Loucy (cell line): ENCODE results near the gene PTPRT.

Experiments used
- H2AFZ ChIP-seq: fragments of 200-600 bp; sonication (generic); 2 replicates; pipeline ENCODE4 v1.6.0; 2016; ENCODE audit warnings: antibody characterized with exemption, mild to moderate bottlenecking, low read length, moderate library complexity
- H3F3A ChIP-seq: fragments of 200-600 bp; 2 replicates; pipeline ENCODE4 v1.6.0; 2016; ENCODE audit warnings: antibody characterized with exemption, low read depth, mild to moderate bottlenecking
- H3K27me3 ChIP-seq: fragments of 200-600 bp; sonication (generic); 2 replicates; pipeline ENCODE4 v1.6.1; 2014; ENCODE audit warnings: low read length, mild to moderate bottlenecking; ENCODE audit not compliant: insufficient read depth, poor library complexity, severe bottlenecking
- H3K36me3 ChIP-seq: fragments of 200-600 bp; sonication (generic); 2 replicates; pipeline ENCODE4 v1.6.1; 2016; ENCODE audit warnings: low read length; ENCODE audit not compliant: insufficient read depth
- H3K4me1 ChIP-seq: fragments of 200-600 bp; sonication (generic); 2 replicates; pipeline ENCODE4 v1.5.1; 2014; ENCODE audit warnings: low read length, mild to moderate bottlenecking; ENCODE audit not compliant: insufficient read depth, poor library complexity, severe bottlenecking
- H3K4me2 ChIP-seq: fragments of 200-600 bp; sonication (generic); 2 replicates; pipeline ENCODE4 v1.6.0; 2014; ENCODE audit warnings: antibody characterized with exemption, low read length, low read depth, mild to moderate bottlenecking; ENCODE audit not compliant: poor library complexity, severe bottlenecking
- H3K4me3 ChIP-seq: fragments of 200-600 bp; sonication (generic); 2 replicates; pipeline ENCODE4 v1.5.1; 2014; ENCODE audit warnings: low read length, mild to moderate bottlenecking, mixed read lengths; ENCODE audit not compliant: poor library complexity, severe bottlenecking
- H3K79me2 ChIP-seq: fragments of 200-600 bp; sonication (generic); 2 replicates; pipeline ENCODE4 v1.6.1; 2014; ENCODE audit warnings: low read length; ENCODE audit not compliant: insufficient read depth
- H3K9ac ChIP-seq: fragments of 200-600 bp; sonication (generic); 2 replicates; pipeline ENCODE4 v1.6.0; 2014; ENCODE audit warnings: mild to moderate bottlenecking, low read depth, low read length, moderate library complexity; ENCODE audit not compliant: poor library complexity, severe bottlenecking
- H3K9me2 ChIP-seq: fragments of 200-600 bp; sonication (generic); replicated peaks from 2 replicates; pipeline ENCODE4 v1.6.1; 2016; ENCODE audit warnings: low read depth, low read length, mixed read lengths
- H3K9me3 ChIP-seq: fragments of 200-600 bp; sonication (generic); 2 replicates; pipeline ENCODE4 v1.6.1; 2014; ENCODE audit warnings: mild to moderate bottlenecking, antibody characterized with exemption, low read length, low read depth; ENCODE audit not compliant: insufficient read depth
- H4K20me1 ChIP-seq: fragments of 200-600 bp; sonication (generic); 2 replicates; pipeline ENCODE4 v1.6.0; 2014; ENCODE audit warnings: antibody characterized with exemption, low read length, mild to moderate bottlenecking; ENCODE audit not compliant: insufficient read depth, poor library complexity, severe bottlenecking
- EZH2phosphoT487 ChIP-seq: fragments of 200-600 bp; IDR thresholded peaks from 2 replicates; pipeline ENCODE4 v1.6.1; 2018; ENCODE audit warnings: antibody characterized with exemption, mild to moderate bottlenecking, moderate library complexity, borderline replicate concordance
- TF ChIP-seq, protein P1 (sequence below): fragments of 200-600 bp; sonication (generic); conservative IDR thresholded peaks from 2 replicates; pipeline ENCODE4 v1.5.1; 2014; ENCODE audit warnings: mild to moderate bottlenecking, antibody characterized with exemption, low read length

The PTPRT gene

DNA sequence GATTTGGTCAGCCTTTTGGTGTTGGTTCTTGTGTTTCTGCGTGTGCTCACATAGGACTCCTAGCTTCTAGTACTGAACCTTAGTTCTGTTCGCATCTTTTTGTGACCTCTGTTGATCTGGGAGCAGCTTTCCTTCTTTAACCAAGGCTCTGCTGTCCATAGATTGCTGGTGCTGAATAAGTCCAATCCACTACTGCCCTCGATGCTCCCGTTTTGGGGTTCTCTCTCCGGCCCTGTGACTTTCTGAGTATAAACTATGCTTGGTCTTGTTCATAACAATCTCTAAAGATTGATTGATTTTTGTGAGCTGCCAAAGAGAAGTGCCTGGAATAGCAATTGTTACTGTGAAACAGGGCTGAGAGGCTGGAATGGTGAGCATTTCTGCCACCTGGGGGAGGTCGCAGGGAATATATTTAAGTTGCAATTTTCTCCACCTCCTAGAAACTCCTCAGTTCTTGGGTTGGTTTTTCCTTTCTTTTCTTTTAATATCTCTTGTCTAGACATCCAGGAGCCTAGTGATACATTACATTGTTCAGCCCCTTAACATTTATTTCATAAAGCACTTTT lies 1148.6 kb downstream of the PTPRT start:
- Histone ChIP-seq H3K4me3 (no peak overlapping the region), H3K36me3 (no peaks in the 10 kb centered on the region), H3K9me2 (no peaks in the 10 kb centered on the region), H3F3A (no peaks in the 10 kb centered on the region), H3K9ac (no peak overlapping the region), H4K20me1 (no peaks in the 10 kb centered on the region), H2AFZ (no peak overlapping the region), H3K27me3 (no peaks in the 10 kb centered on the region), H3K4me1 (no peaks in the 10 kb centered on the region), H3K79me2 (no peaks in the 10 kb centered on the region), H3K4me2 (no peak overlapping the region), H3K9me3 (no peaks in the 10 kb centered on the region)
- no peak for TF ChIP-seq EZH2phosphoT487
- TF ChIP-seq, protein P1, sequence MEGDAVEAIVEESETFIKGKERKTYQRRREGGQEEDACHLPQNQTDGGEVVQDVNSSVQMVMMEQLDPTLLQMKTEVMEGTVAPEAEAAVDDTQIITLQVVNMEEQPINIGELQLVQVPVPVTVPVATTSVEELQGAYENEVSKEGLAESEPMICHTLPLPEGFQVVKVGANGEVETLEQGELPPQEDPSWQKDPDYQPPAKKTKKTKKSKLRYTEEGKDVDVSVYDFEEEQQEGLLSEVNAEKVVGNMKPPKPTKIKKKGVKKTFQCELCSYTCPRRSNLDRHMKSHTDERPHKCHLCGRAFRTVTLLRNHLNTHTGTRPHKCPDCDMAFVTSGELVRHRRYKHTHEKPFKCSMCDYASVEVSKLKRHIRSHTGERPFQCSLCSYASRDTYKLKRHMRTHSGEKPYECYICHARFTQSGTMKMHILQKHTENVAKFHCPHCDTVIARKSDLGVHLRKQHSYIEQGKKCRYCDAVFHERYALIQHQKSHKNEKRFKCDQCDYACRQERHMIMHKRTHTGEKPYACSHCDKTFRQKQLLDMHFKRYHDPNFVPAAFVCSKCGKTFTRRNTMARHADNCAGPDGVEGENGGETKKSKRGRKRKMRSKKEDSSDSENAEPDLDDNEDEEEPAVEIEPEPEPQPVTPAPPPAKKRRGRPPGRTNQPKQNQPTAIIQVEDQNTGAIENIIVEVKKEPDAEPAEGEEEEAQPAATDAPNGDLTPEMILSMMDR = peak; percentile 43

DNA sequence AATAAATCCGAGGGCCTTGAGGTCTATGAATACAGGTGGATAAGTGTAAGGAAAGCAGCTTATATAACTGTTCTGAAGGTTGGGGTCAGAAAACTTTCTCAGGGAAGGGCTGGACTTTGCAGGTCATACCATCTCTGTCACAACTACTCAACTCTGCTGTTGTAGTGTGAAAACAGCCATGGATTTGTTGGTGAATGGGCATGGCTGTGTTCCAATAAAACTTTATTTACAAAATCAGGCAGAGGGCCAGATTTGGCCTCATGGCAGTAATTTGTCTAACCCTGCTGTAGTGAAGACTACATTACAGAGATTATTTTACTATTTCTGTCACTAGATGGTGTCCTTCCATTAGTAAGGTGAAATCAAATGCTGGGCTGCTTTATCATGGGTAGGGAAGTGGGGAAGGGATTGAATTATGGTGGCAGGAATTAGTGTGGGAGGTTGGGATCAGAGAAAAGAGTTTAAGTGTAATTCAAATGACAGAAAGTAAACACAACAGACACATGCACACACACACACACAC lies 1161.9 kb downstream of the PTPRT start:
- Histone ChIP-seq H3K4me3 (no peak overlapping the region), H3K4me2 (no peak overlapping the region), H3K4me1 (no peaks in the 10 kb centered on the region), H3K9me2 (no peaks in the 10 kb centered on the region), H2AFZ (no peak overlapping the region), H3K9ac (no peak overlapping the region), H3K9me3 (no peaks in the 10 kb centered on the region), H3F3A (no peaks in the 10 kb centered on the region), H3K27me3 (no peaks in the 10 kb centered on the region), H3K79me2 (no peaks in the 10 kb centered on the region), H4K20me1 (no peaks in the 10 kb centered on the region), H3K36me3 (no peaks in the 10 kb centered on the region)
- TF ChIP-seq, protein P1 = peak; percentile 27; the same call in 1 of the 2 replicates
- no peak for TF ChIP-seq EZH2phosphoT487

DNA sequence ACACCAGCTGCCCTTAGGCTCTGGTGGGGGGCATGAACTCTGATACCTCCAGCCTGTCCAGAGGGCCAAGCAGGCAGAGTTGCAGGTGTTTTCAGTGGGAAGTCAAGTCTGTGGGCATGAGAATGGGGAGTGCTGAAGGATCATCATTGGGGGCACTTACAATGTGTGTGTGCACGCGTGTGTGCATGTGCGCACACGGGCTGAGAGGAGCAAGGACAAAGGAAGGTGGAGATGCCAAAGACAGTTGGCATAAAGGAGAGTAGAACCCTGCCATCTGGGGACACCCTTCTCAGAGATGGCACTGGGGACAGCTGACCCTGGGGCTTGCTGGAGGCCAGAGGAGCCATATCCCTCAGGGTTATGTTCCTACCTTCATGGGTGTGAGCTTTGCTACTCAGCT lies 1163.1 kb downstream of the PTPRT start:
- Histone ChIP-seq H3F3A (no peaks in the 10 kb centered on the region), H2AFZ (no peak overlapping the region), H3K4me2 (no peak overlapping the region), H3K36me3 (no peaks in the 10 kb centered on the region), H3K79me2 (no peaks in the 10 kb centered on the region), H3K27me3 (no peaks in the 10 kb centered on the region), H4K20me1 (no peaks in the 10 kb centered on the region), H3K9ac (no peak overlapping the region), H3K4me1 (no peaks in the 10 kb centered on the region), H3K9me2 (no peaks in the 10 kb centered on the region), H3K9me3 (no peaks in the 10 kb centered on the region), H3K4me3 (no peak overlapping the region)
- TF ChIP-seq, protein P1 = no peak
- TF ChIP-seq EZH2phosphoT487 = no peak
